SU-DHL-6 (cell line): Measurements from ENCODE around the gene SEMA3B.

Source experiments
- H2AFZ ChIP-seq: fragments of 200-600 bp; sonication (generic); 2 replicates; pipeline ENCODE4 v1.6.1; 2014; ENCODE audit warnings: low read depth, mild to moderate bottlenecking, moderate library complexity, mixed read lengths, antibody characterized with exemption, low read length; ENCODE audit not compliant: severe bottlenecking
- H3F3A ChIP-seq: fragments of 200-600 bp; shearing (Covaris generic); 2 replicates; pipeline ENCODE4 v1.6.0; 2016; ENCODE audit warnings: antibody characterized with exemption, mild to moderate bottlenecking; ENCODE audit not compliant: insufficient read depth
- H3K27ac ChIP-seq: fragments of 200-600 bp; sonication (generic); 2 replicates; pipeline ENCODE4 v1.5.1; 2016; ENCODE audit warnings: low read depth, mild to moderate bottlenecking, low read length, moderate library complexity, mixed read lengths
- H3K27me3 ChIP-seq: fragments of 200-600 bp; sonication (generic), shearing (Covaris generic); 2 replicates; pipeline ENCODE4 v1.6.0; 2014; ENCODE audit warnings: mild to moderate bottlenecking, low read length
- H3K36me3 ChIP-seq: fragments of 200-600 bp; sonication (generic); 2 replicates; pipeline ENCODE4 v1.6.1; 2014; ENCODE audit warnings: mild to moderate bottlenecking, low read length, mixed read lengths
- H3K4me2 ChIP-seq: fragments of 300-600, 200-600 bp; shearing (Covaris generic), sonication (generic); 2 replicates; pipeline ENCODE4 v1.6.0; 2014; ENCODE audit warnings: low read length, low read depth, mild to moderate bottlenecking; ENCODE audit not compliant: poor library complexity, severe bottlenecking
- H3K4me3 ChIP-seq: fragments of 200-600 bp; sonication (generic); 2 replicates; pipeline ENCODE4 v1.5.1; 2014; ENCODE audit warnings: antibody characterized with exemption, low read length, mild to moderate bottlenecking, mixed read lengths; ENCODE audit not compliant: insufficient read depth, poor library complexity, severe bottlenecking
- H3K79me2 ChIP-seq: fragments of 200-600 bp; sonication (generic); 2 replicates; pipeline ENCODE4 v1.6.1; 2014; ENCODE audit warnings: mild to moderate bottlenecking, low read length, moderate library complexity; ENCODE audit not compliant: insufficient read depth
- H3K9ac ChIP-seq: fragments of 200-600 bp; sonication (generic); 2 replicates; pipeline ENCODE4 v1.7.0; 2014; ENCODE audit warnings: mild to moderate bottlenecking, low read length
- H3K9me2 ChIP-seq: fragments of 200-600 bp; sonication (generic); replicated peaks from 2 replicates; pipeline ENCODE4 v1.6.1; 2014; ENCODE audit warnings: low read length; ENCODE audit not compliant: insufficient read depth
- H3K9me3 ChIP-seq: fragments of 200-600 bp; sonication (generic); 2 replicates; pipeline ENCODE4 v1.6.1; 2014; ENCODE audit warnings: low read length, mixed read lengths; ENCODE audit not compliant: insufficient read depth
- H4K20me1 ChIP-seq: fragments of 200-600 bp; sonication (generic); 2 replicates; pipeline ENCODE4 v1.6.1; 2014; ENCODE audit warnings: low read depth, mild to moderate bottlenecking, antibody characterized with exemption, low read length, moderate library complexity, mixed read lengths
- EZH2phosphoT487 ChIP-seq: fragments of 200-600 bp; sonication (generic), shearing (Covaris generic); conservative IDR thresholded peaks from 2 replicates; pipeline ENCODE4 v1.6.1; 2018; ENCODE audit warnings: mild to moderate bottlenecking, antibody characterized with exemption, low read length, moderate library complexity, mixed read lengths
- TF ChIP-seq, protein P1 (sequence below): fragments of 200-600 bp; sonication (generic); IDR thresholded peaks from one replicate; pipeline ENCODE4 v1.5.1; 2017; ENCODE audit warnings: antibody characterized with exemption, mild to moderate bottlenecking, low read length, moderate library complexity; ENCODE audit not compliant: insufficient read depth, poor library complexity, severe bottlenecking

Gene SEMA3B

GRCh38 chr3:50235716-50236483 lies 33.0 kb upstream of the SEMA3B start, which contains the start of gene GNAI2:
Gene GNAI2 (plus strand): TSS chr3:50236204. CDS start chr3:50236336, 132 bp downstream.
- Histone ChIP-seq H3K36me3 (no peaks in the 10 kb centered on the region), H3K4me2 (peak within 1 kb of the TSS; percentile 84), H3K27me3 (no peaks in the 10 kb centered on the region), H2AFZ (peak within 1 kb of the TSS; percentile 50), H3K27ac (peak within 1 kb of the TSS; percentile 76), H3K4me3 (peak within 1 kb of the TSS; percentile 96), H3K79me2 (peaks cover 45% of the 10 kb centered on the region), H3K9me2 (no peaks in the 10 kb centered on the region), H3K9ac (peak within 1 kb of the TSS; percentile 72), H3F3A (no peaks in the 10 kb centered on the region), H3K9me3 (no peaks in the 10 kb centered on the region), H4K20me1 (no peaks in the 10 kb centered on the region)
- TF ChIP-seq, protein P1, sequence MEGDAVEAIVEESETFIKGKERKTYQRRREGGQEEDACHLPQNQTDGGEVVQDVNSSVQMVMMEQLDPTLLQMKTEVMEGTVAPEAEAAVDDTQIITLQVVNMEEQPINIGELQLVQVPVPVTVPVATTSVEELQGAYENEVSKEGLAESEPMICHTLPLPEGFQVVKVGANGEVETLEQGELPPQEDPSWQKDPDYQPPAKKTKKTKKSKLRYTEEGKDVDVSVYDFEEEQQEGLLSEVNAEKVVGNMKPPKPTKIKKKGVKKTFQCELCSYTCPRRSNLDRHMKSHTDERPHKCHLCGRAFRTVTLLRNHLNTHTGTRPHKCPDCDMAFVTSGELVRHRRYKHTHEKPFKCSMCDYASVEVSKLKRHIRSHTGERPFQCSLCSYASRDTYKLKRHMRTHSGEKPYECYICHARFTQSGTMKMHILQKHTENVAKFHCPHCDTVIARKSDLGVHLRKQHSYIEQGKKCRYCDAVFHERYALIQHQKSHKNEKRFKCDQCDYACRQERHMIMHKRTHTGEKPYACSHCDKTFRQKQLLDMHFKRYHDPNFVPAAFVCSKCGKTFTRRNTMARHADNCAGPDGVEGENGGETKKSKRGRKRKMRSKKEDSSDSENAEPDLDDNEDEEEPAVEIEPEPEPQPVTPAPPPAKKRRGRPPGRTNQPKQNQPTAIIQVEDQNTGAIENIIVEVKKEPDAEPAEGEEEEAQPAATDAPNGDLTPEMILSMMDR: no peak
- TF ChIP-seq EZH2phosphoT487: no peak

GRCh38 chr3:50236484-50237132 lies 32.3 kb upstream of the SEMA3B start:
- Histone ChIP-seq H3F3A (no peaks in the 10 kb centered on the region), H3K36me3 (no peaks in the 10 kb centered on the region), H2AFZ (no peak overlapping the region), H3K4me2 (peak overlapping the region; percentile 84), H3K79me2 (peaks cover 52% of the 10 kb centered on the region), H3K9me3 (no peaks in the 10 kb centered on the region), H3K9ac (peak overlapping the region; percentile 72), H3K4me3 (peak overlapping the region; percentile 96), H3K27ac (peak overlapping the region; percentile 76), H4K20me1 (no peaks in the 10 kb centered on the region), H3K9me2 (no peaks in the 10 kb centered on the region), H3K27me3 (no peaks in the 10 kb centered on the region)
- TF ChIP-seq EZH2phosphoT487: no peak
- TF ChIP-seq, protein P1: no peak

DNA sequence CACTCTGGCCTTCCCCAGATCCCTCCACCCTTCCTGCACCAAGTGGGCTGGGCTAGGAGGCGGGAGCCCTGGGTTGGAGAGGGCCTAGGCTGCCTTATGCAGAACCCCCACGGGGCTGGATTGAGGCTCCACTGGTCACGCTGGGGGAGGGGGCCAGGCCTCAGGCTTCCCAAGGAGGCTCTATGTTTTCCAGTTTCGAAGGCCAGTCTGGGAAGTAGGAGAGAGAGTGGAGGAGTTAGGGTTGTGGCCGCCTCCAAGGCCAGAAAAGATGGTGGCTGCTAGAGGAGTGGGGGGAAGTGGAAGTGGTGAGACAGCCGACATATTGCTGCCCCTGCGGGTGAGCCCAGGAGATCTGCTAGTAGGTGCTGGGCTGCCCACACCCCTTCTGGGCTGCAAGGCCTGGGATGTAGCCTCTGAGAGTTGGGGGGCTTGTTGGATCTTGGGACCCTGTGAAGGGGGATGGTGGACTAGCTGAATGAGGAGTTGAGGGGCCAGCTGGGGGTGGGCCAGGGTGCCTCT lies 31.8 kb upstream of the SEMA3B start:
- no peak overlapping the region for H2AFZ ChIP-seq
- no peaks in the 10 kb centered on the region for H3F3A ChIP-seq
- H3K27ac ChIP-seq: peak overlapping the region; percentile 76
- no peaks in the 10 kb centered on the region for H3K36me3 ChIP-seq
- H4K20me1 ChIP-seq: no peaks in the 10 kb centered on the region
- H3K79me2 ChIP-seq: peaks cover 58% of the 10 kb centered on the region
- H3K9me3 ChIP-seq: no peaks in the 10 kb centered on the region
- no peaks in the 10 kb centered on the region for H3K27me3 ChIP-seq
- H3K9ac ChIP-seq: peak overlapping the region; percentile 72
- H3K9me2 ChIP-seq: no peaks in the 10 kb centered on the region
- peak overlapping the region; percentile 96 for H3K4me3 ChIP-seq
- TF ChIP-seq EZH2phosphoT487: no peak
- TF ChIP-seq, protein P1: no peak
- peak overlapping the region; percentile 84 for H3K4me2 ChIP-seq
